Measurements from ENCODE around the gene KCNA2.

KCNA2 gene

DNA sequence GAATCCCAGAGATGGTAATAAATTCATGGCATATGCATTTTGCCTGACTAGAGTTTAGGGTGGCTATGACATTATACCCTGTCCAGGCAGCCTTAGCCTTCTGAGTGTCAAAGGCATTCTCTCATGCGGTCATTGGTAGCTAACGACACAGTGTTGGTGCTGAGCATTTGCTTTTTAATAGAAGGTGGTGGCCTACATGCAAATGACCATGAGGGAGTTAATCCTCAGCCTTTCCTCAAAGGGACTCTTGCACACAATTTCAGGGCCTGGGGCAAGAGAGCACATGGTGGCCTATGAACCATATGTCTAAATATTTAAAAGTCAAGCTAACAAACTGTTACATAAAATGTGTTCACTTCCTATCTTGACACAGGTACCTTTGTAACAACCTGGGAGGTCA lies 56.3 kb downstream of the KCNA2 start:
- no peak for DNase-seq
- in situ Hi-C loops (cut with HindIII; ENCODE audit: low pct_ligation_motif_present, low pct_unique_long_range_greater_than_20kb, low sequenced_read_pairs): no loop called here

DNA sequence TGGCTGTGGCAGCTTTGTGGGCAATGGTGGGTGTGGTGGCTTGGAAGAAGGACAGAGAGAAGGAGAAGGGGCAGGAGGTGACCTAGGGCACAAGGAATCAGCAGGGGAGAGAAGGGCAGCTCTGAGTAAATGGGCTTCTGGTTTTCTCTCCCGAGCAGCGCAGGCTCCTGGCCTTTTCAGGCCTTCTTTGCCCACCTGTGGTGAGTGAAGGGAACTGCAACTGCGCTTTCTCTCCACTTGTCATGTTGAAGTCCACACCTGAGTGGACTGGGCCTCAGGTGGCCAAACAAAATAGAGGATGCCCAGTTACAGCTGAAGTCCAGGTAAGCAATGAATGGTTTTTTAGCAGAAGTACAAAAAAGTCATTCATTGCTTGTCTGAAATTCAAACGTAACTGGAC lies 57.8 kb downstream of the KCNA2 start:
- DNase-seq: peak; percentile 39
- in situ Hi-C loops (cut with HindIII; ENCODE audit: low pct_ligation_motif_present, low pct_unique_long_range_greater_than_20kb, low sequenced_read_pairs): no loop called here

DNA sequence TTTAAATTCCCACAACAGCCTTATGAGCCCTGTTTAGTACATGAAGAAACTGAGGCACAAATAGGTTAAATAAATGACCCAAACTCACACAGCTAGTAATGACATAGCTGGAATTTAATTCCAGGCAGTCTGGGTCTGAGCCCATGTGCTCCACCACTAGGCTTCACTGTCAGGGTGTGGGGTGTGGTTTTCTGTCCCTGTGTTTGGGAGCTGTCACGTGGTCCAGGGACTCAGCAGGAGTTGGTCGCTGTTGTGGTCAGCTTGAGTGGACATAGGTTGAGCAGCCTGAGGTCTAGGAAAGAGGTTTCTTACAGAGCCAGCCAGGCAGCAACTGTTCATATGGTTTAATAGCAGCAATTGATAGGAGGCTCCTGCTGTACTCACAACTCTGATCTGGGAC lies 59.1 kb downstream of the KCNA2 start:
- no peak for DNase-seq
- in situ Hi-C loops (cut with HindIII; ENCODE audit: low pct_ligation_motif_present, low pct_unique_long_range_greater_than_20kb, low sequenced_read_pairs): no loop called here

DNA sequence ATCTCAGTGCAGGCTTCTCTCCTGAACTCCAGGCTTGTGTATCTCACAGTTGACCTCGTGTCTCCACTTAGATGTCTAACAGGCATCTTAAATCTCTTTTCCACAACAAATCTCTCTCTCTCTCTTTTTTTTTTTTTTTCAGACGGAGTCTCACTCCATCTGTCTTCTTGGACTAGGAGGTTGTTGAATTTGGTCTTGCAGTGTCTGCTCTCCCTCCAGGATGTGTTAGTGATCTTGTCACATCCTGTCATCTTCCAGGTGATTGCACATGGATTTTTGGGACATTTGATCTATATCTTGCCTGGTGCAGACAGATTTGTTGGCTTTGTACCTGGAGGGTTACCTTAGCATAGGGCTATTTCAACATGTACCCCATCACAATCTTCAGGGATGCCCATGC lies 60.7 kb downstream of the KCNA2 start:
- in situ Hi-C loops (cut with HindIII; ENCODE audit: low pct_ligation_motif_present, low pct_unique_long_range_greater_than_20kb, low sequenced_read_pairs): no loop called here
- DNase-seq: no peak

DNA sequence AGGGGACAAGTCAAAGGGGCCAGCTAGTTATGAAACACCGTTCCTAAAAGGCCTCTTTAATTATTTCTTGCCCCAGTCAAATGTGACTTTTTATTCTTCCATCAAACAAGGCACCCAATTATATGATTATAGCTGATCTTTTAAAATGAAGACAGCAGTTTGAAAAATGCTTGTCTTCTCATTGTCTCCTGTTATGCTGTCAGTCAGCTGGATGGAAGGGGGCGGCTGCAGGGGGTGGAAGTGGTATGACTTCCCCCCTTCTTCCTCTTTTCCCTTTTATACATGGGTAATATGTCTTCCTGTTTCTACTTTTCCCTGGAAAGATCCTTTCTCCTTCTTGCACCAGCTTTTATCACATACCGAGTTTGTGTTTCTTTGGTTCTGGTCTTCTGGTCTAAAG lies 61.4 kb downstream of the KCNA2 start:
- in situ Hi-C loops (cut with HindIII; ENCODE audit: low pct_ligation_motif_present, low pct_unique_long_range_greater_than_20kb, low sequenced_read_pairs): no loop called here
- DNase-seq: no peak

All from ACHN (cell line).